CD4-positive, alpha-beta T cell (primary cell): Measurements from ENCODE around the gene CDH2. TPM values are rescaled to one million over a fixed set of nuclear protein-coding genes. Genes with fewer than 3 reads are reported as not detected.

Experiments used
- ATAC-seq: fragments of 200-7000 bp; cut with Tn5 transposase; one replicate; pipeline ENCODE4 v1.10.0; 2022; ENCODE audit warnings: mild to moderate bottlenecking; ENCODE audit not compliant: poor library complexity
- CTCF ChIA-PET: fragments of 350-600 bp; sonication (Branson Sonifier 250); formaldehyde crosslinking; loops from one replicate; lab custom pipeline; 2021; ENCODE audit warnings: antibody characterized with exemption, inconsistent platforms; lab: Charles Lee
- POLR2A ChIA-PET: fragments of 350-600 bp; sonication (Branson Sonifier 250); formaldehyde crosslinking; loops from one replicate; lab custom pipeline; 2021; ENCODE audit warnings: antibody characterized with exemption, inconsistent platforms; lab: Charles Lee
- DNase-seq, 14 experiments: peaks; one replicate each; pipeline ENCODE4 v3.0.0-alpha.2; 2013 to 2020; ENCODE audit warnings: mixed read lengths in 2 of 14
- H3K27ac ChIP-seq, 2 donors: one replicate each; pipeline versions ENCODE4 v1.5.1 to v1.7.0; 2013; ENCODE audit warnings: low read length in 2 of 2, low read depth in 1 of 2, mild to moderate bottlenecking in 1 of 2
- H3K27me3 ChIP-seq, 2 experiments: 1 replicate in 1 of 2; 2 replicates in 1 of 2; pipeline versions ENCODE4 v1.6.1 to v1.7.0; 2013; ENCODE audit warnings: low read length in 2 of 2, control low read depth in 1 of 2, mild to moderate bottlenecking in 1 of 2, moderate library complexity in 1 of 2; ENCODE audit not compliant: insufficient read depth in 2 of 2, control insufficient read depth in 1 of 2
- H3K36me3 ChIP-seq: one replicate; pipeline ENCODE4 v1.6.1; 2013; ENCODE audit warnings: low read length, control low read depth; ENCODE audit not compliant: insufficient read depth
- H3K4me1 ChIP-seq: one replicate; pipeline ENCODE4 v1.6.1; 2013; ENCODE audit warnings: low read length, control low read depth; ENCODE audit not compliant: insufficient read depth
- H3K4me3 ChIP-seq: one replicate; pipeline ENCODE4 v1.5.1; 2013; ENCODE audit warnings: mild to moderate bottlenecking, low read length, moderate library complexity
- H3K9me3 ChIP-seq, 2 experiments: 1 replicate in 1 of 2; 2 replicates in 1 of 2; pipeline versions ENCODE4 v1.6.1 to v1.7.0; 2013; ENCODE audit warnings: low read length in 2 of 2, mild to moderate bottlenecking in 2 of 2, control low read depth in 1 of 2, moderate library complexity in 1 of 2; ENCODE audit not compliant: control insufficient read depth in 1 of 2, insufficient read depth in 1 of 2
- H3K27ac Mint-ChIP-seq: one replicate; pipeline ENCODE4 v1.8.0; 2020; ENCODE audit warnings: mixed read lengths
- H3K27me3 Mint-ChIP-seq: one replicate; pipeline ENCODE4 v1.8.0; 2021; ENCODE audit warnings: mixed read lengths
- H3K36me3 Mint-ChIP-seq: one replicate; pipeline ENCODE4 v1.8.0; 2021; ENCODE audit warnings: low read depth, mixed read lengths
- H3K4me1 Mint-ChIP-seq: one replicate; pipeline ENCODE4 v1.8.0; 2021; ENCODE audit warnings: low read depth, mixed read lengths
- H3K4me3 Mint-ChIP-seq: one replicate; pipeline ENCODE4 v1.8.0; 2020; ENCODE audit warnings: mild to moderate bottlenecking, mixed read lengths
- H3K9me3 Mint-ChIP-seq: one replicate; pipeline ENCODE4 v1.8.0; 2020; ENCODE audit warnings: mixed read lengths
- intact Hi-C, 2 experiments: fragments of 100-400 bp; cut with DNase I in 1 of 2; cut with micrococcal nuclease in 1 of 2; formaldehyde crosslinking; loops; one replicate each; pipeline versions ENCODE4 v1.15.1 to v1.9.0; 2023 to 2025; cut with DNase I, micrococcal nuclease
- total RNA-seq, 174 experiments: library from RNA in 2 of 174; stranded (reverse) in 2 of 174; gene quantifications; one replicate each; pipeline ENCODE4 v1.2.3 and lab custom pipeline; 2021 to 2026
- TF ChIP-seq, protein P1 (sequence below): fragments of 200-600 bp; IDR thresholded peaks from one replicate; pipeline ENCODE4 v1.8.0; 2022; ENCODE audit warnings: antibody characterized with exemption, mild to moderate bottlenecking

The CDH2 gene
- total RNA-seq, 2 experiments from 2014 or later: not detected

- H3K27me3 ChIP-seq: no peaks in the 10 kb centered on the region
- ChIA-PET CTCF (no interaction called here), POLR2A (no interaction called here)
- no peak overlapping the region for H3K27ac ChIP-seq
- Mint-ChIP-seq H3K4me1 (no peaks in the 10 kb centered on the region), H3K36me3 (no peaks in the 10 kb centered on the region), H3K9me3 (peaks cover 5% of the 10 kb centered on the region), H3K27ac (no peak overlapping the region), H3K27me3 (no peaks in the 10 kb centered on the region), H3K4me3 (no peak overlapping the region)
- intact Hi-C loops: no loop called here
- ATAC-seq: no peak
- no peaks in the 10 kb centered on the region for H3K9me3 ChIP-seq
- DNase-seq: no peak
- no peak overlapping the region for H3K4me3 ChIP-seq
- TF ChIP-seq, protein P1, sequence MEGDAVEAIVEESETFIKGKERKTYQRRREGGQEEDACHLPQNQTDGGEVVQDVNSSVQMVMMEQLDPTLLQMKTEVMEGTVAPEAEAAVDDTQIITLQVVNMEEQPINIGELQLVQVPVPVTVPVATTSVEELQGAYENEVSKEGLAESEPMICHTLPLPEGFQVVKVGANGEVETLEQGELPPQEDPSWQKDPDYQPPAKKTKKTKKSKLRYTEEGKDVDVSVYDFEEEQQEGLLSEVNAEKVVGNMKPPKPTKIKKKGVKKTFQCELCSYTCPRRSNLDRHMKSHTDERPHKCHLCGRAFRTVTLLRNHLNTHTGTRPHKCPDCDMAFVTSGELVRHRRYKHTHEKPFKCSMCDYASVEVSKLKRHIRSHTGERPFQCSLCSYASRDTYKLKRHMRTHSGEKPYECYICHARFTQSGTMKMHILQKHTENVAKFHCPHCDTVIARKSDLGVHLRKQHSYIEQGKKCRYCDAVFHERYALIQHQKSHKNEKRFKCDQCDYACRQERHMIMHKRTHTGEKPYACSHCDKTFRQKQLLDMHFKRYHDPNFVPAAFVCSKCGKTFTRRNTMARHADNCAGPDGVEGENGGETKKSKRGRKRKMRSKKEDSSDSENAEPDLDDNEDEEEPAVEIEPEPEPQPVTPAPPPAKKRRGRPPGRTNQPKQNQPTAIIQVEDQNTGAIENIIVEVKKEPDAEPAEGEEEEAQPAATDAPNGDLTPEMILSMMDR: no peak
- no peaks in the 10 kb centered on the region for H3K4me1 ChIP-seq
- no peaks in the 10 kb centered on the region for H3K36me3 ChIP-seq
Observed at GRCh38 chr18:27991391-27991790, 185.5 kb downstream of the CDH2 start.

GRCh38 chr18:27985832-27986231 lies 191.1 kb downstream of the CDH2 start:
- no peaks in the 10 kb centered on the region for H3K36me3 ChIP-seq
- intact Hi-C loops: no loop called here
- no peaks in the 10 kb centered on the region for H3K27me3 ChIP-seq
- H3K27ac ChIP-seq: no peak overlapping the region
- no peak overlapping the region for H3K4me3 ChIP-seq
- POLR2A ChIA-PET: no interaction called here
- Mint-ChIP-seq H3K4me3 (no peak overlapping the region), H3K36me3 (no peaks in the 10 kb centered on the region), H3K27ac (no peak overlapping the region), H3K27me3 (no peaks in the 10 kb centered on the region), H3K4me1 (no peaks in the 10 kb centered on the region), H3K9me3 (peaks cover 13% of the 10 kb centered on the region)
- TF ChIP-seq, protein P1: no peak
- ATAC-seq (no peak), DNase-seq (no peak)
- CTCF ChIA-PET: no interaction called here
- peaks cover 4 to 7% of the 10 kb centered on the region in 2 experiments for H3K9me3 ChIP-seq
- H3K4me1 ChIP-seq: no peaks in the 10 kb centered on the region

- Mint-ChIP-seq H3K27ac (no peak overlapping the region), H3K4me3 (no peak overlapping the region), H3K27me3 (no peaks in the 10 kb centered on the region), H3K9me3 (peaks cover 12% of the 10 kb centered on the region), H3K4me1 (no peaks in the 10 kb centered on the region), H3K36me3 (no peaks in the 10 kb centered on the region)
- H3K4me3 ChIP-seq: no peak overlapping the region
- DNase-seq (no peak), ATAC-seq (no peak)
- intact Hi-C loops: no loop called here
- no peaks in the 10 kb centered on the region for H3K27me3 ChIP-seq
- CTCF ChIA-PET: no interaction called here
- TF ChIP-seq, protein P1: no peak
- no peak overlapping the region for H3K27ac ChIP-seq
- no peaks in the 10 kb centered on the region for H3K36me3 ChIP-seq
- POLR2A ChIA-PET: no interaction called here
- H3K4me1 ChIP-seq: no peaks in the 10 kb centered on the region
- peaks cover 4 to 7% of the 10 kb centered on the region in 2 experiments for H3K9me3 ChIP-seq
Observed at GRCh38 chr18:27983780-27984179, 193.2 kb downstream of the CDH2 start.
